GM10266 (cell line): ENCODE measurements around the gene TUG1.

Experiments used
- DNase-seq: peaks from one replicate; pipeline ENCODE4 v3.0.0; 2012; ENCODE audit errors: extremely low spot score
- TF ChIP-seq, protein P1 (sequence below): IDR thresholded peaks from 2 replicates; pipeline ENCODE4 v1.5.1; 2012; ENCODE audit warnings: mild to moderate bottlenecking, low read depth; ENCODE audit not compliant: control insufficient read depth, insufficient read depth; ENCODE audit errors: missing control alignments

TUG1 gene

DNA sequence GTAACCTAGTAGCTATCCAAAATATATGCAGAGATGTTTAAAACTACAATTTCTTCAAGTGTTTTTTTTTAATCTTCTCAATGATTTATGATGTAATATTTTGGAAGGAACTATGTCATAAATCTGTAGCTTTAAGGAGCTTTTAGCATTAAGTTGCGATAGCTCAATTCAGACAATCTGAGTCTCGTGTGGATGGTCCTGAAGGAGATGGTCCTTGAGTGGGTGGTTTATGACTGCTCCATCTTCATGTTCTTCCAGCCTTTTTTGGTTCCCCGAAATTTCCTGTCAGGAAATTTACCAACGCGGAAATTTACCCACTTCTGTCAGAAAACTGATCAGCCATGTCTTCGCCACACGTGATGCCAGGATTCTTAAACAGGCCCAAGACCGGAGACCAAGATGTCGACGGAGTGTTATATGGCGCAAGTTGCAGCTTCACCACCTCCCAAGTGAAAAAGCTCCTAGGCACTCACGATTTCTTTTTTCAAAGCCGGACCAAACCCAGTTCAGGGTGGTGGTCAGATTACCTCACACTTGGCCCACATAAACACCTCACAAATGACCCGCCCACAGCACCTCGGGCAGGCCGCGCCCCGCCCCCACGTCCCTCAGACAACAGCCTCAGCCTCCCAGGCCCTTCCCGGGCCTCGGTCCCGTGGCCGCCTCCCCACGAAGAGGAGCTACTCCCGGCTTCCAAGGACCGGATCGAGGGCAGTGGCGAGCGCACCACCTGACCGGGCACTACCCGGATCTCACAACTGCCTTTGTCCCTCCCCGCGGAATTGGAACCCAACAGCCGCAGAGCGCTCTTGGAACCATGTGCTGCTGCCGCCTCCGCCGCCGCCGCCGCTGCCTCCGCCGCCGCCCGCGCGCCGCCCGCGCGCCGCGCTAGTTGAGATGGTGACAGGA lies 796 bp upstream of the TUG1 start, which contains the start of gene MORC2:
Gene MORC2, minus strand, starts transcription at position 760 of the 909 bp plus-strand sequence. CDS start 885 bp downstream, outside the sequence.
- DNase-seq = peak; percentile 11

DNA sequence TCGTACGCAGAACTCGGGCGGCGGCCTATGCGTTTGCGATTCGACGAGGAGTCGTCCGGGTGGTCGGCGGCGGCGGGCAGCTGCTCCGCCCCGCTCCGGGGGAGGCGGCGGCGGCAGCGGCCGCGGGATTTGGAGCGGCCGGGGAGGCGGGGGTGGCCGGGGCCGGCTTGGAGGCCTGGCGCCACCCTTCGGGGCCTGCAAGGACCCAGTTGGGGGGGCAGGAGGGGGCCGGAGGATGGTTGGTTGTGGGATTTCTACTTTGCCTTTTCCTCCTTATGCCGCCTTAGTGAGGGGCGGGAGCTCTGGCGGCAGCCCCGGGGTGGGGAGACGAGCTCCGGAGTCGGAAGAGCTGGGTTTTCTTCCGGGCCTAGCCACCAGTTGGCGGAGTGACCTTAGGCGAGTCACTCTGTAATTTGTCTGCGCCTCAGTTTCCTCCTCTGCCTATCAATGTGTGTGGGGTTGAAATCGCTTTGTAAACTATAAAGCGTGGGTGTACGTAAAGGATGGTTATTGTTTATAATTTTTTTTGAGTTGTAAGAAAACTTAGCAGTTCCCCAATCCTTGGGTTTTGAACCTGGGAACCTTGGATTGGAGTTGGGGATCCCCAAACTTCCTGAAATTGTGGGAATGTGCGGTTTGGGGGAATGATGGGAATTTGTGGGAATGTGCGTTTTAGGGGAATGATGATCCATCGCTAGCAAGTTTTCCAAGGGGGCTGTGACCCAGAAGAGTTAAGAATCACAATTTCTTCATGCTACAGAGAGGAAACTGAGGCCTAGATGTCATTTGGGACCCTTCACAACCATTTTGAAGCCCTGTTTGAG lies 679 bp downstream of the TUG1 start:
- TF ChIP-seq, protein P1, sequence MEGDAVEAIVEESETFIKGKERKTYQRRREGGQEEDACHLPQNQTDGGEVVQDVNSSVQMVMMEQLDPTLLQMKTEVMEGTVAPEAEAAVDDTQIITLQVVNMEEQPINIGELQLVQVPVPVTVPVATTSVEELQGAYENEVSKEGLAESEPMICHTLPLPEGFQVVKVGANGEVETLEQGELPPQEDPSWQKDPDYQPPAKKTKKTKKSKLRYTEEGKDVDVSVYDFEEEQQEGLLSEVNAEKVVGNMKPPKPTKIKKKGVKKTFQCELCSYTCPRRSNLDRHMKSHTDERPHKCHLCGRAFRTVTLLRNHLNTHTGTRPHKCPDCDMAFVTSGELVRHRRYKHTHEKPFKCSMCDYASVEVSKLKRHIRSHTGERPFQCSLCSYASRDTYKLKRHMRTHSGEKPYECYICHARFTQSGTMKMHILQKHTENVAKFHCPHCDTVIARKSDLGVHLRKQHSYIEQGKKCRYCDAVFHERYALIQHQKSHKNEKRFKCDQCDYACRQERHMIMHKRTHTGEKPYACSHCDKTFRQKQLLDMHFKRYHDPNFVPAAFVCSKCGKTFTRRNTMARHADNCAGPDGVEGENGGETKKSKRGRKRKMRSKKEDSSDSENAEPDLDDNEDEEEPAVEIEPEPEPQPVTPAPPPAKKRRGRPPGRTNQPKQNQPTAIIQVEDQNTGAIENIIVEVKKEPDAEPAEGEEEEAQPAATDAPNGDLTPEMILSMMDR = no peak
- DNase-seq = peak; percentile 71

More for the DNA sequence above, 796 bp upstream of the TUG1 start, which contains the start of gene MORC2:
- TF ChIP-seq, protein P1 = no peak

DNA sequence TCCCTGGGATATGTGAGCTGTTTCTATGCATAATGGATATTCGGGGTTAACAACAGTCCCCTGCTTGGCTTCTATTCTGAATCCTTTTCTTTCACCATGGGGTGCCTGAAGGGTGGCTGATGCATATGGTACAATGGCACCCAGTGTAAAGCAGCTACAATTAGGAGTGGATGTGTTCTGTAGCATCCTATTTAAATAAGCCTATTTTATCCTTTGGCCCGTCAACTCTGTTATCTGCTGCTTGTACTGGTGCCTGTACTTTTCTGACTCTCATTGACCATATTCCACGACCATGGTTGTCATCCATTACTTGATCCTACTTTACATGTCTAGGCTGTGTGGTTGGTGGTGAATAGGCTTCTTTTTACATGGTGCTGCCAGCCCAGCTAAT lies 1.3 kb downstream of the TUG1 start:
- DNase-seq = peak; percentile 9
- TF ChIP-seq, protein P1 = no peak

DNA sequence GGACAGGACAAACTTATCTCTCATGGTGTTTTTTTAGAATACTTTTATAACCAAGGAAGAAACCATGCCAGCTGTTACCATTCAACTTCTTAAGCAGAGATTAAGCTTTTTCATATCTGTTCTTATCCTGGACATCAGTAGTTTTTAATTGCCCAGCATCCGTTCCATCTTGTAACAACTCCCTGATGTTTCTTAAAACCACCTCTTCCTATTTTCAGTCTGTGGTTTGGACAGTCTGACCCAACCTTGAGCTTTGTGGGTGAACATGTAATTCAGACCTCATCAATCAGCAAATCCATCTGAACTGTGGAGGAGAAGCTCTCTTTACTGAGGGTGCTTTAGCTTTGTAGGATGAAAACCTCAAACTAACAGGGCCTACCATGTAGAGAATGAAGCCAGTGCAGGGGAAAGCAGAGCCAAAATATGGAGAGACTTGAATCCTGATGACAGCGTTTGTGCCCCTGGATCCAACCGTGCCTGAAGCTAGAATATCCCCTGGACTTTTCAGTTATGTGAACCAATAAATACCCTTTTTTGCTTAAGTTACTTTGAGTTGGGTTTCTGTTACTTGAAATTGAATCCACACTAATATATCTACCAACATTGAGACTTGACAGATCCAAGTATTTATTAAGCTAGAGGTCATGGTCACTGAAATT lies 9.4 kb downstream of the TUG1 start:
- DNase-seq = no peak
- TF ChIP-seq, protein P1 = no peak

DNA sequence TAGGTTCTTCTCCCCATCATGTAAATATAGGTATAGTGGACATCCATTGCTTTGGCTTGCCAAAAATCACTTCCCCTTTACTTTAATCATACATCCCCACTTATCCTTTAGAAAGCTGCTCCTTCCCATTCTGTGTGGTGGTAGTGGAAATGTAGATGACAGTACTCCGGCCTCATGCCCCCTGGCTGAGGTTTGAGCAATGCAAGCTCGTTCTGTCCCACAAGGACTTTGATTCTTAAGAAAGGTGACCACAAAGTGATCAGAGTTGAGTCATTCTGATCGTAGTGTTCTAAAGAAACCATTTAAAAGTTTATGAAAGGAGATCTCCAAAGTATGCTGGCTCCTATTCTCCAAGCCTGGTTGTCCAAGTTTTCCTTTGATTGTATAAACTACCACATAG lies 10.9 kb downstream of the TUG1 start:
- DNase-seq = no peak
- TF ChIP-seq, protein P1 = no peak

DNA sequence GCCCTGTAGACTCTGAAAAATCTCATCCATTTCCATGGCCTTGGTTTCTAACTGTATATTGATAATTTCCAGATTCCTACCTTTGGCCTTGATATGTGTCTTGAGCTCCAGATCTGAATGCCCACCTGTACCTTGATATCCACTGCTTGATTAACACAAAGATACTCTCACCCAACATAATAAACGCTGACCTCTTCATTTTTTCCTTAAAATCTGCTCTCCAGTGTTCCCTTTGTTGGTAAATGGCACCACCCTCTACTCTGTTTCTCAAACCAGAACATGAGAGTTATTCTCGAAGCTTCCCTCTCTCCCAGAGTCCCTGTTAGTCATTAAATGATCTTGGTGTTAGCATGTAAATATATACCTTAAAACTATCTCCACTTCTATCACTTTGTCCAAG lies 13.4 kb downstream of the TUG1 start:
- TF ChIP-seq, protein P1 = no peak
- no peak for DNase-seq
